Stimulated activated CD4-positive, alpha-beta T cell treated with anti-CD3 and anti-CD28 coated beads, Interleukin-15, amount 100 ng/mL, for 48 hours (primary cell): ENCODE results near the gene FLT1.

Experiments
- DNase-seq, 2 donors: peaks; one replicate each; pipeline ENCODE4 v3.0.0-alpha.2; 2020; ENCODE audit warnings: low read depth in 2 of 2

The FLT1 gene

GRCh38 chr13:28320209-28320608 lies 174.7 kb downstream of the FLT1 start:
- no peak for DNase-seq

- DNase-seq: no peak
Observed at GRCh38 chr13:28319528-28319927, 175.4 kb downstream of the FLT1 start.

GRCh38 chr13:28318496-28318895 lies 176.4 kb downstream of the FLT1 start:
- DNase-seq: no peak

DNA sequence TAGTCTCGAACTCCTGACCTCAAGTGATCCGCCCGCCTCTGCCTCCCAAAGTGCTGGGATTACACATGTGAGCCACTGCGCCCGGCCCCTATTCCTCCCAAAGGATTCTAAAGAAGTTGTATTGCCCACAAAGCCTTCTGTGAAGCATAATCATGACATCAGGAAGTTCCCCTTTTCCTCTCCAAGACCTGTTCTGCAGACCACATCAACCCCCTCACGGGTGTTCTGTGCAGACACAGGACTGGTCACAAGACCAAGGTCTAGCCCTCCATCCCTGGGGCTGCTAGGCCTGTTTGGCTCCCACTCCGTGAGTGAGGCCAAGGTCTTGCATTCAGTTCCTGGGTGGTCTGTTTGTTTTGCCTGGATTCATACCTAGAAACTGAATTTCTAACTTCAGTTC lies 178.1 kb downstream of the FLT1 start:
- DNase-seq: no peak

GRCh38 chr13:28316129-28316528 lies 178.8 kb downstream of the FLT1 start:
- DNase-seq: no peak

DNA sequence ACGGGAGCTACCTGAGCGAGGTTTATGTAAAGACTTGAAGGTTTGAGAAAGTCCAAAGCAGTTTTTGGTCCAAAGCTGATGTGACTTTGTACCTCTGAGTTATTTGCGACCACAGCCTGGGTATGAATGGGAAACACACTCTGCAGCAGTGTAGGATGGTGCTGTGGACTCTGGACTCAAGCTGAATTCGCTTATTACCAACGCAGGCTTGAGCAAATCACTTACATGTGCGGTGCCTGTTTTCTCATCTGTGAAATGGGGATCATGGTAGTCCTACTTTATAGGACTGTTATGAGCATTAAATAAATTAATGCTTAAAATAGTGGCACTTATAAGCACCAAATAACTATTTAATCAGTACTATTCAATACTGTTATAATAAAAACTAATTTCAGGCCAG lies 180.0 kb downstream of the FLT1 start:
- no peak for DNase-seq

- DNase-seq: no peak
Observed at GRCh38 chr13:28313579-28313978, 181.3 kb downstream of the FLT1 start.

- DNase-seq: no peak
Observed at GRCh38 chr13:28306325-28306724, 188.6 kb downstream of the FLT1 start.

DNA sequence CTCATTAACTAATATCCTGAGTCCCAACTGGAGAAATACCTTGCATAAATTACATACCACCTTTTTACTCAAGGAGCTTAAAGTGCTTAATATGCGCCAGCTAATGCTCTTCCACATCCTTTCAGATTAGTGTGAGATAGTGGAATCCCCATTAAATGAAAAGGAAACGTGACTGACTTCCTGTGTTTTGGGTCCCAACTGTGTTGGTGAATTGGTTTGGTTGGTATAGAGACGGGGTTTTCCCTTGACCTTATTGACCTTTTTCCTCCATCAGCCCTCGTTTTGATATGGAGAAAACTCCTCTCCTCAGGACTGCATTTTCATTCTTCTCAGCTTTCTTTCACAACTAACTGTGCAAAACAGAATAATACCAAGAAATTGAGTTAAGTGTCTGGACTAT lies 193.1 kb downstream of the FLT1 start:
- DNase-seq: no peak

GRCh38 chr13:28299916-28300315 lies 195.0 kb downstream of the FLT1 start:
- DNase-seq: no peak

- DNase-seq: no peak
Observed at GRCh38 chr13:28297341-28297740, 197.6 kb downstream of the FLT1 start.

DNA sequence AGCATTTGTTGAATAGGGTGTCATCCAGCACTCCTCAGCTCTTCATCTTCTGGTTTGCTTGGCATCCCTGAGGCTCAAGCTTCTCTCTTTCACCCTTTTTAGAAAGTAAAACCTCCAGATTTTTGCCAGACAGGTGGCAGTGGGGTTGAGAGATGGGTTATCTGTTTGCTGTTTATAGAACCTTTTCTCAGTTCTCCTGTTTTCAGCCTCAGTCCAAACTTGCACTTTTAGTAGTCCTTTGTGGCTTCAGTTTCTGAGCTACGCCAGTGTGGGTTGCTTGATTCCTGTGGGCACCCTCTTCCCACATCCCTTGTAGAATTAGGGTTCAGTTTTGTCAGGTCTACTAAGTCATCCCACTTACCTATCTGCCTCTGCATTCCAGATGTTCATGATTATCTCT lies 208.7 kb downstream of the FLT1 start:
- no peak for DNase-seq

DNA sequence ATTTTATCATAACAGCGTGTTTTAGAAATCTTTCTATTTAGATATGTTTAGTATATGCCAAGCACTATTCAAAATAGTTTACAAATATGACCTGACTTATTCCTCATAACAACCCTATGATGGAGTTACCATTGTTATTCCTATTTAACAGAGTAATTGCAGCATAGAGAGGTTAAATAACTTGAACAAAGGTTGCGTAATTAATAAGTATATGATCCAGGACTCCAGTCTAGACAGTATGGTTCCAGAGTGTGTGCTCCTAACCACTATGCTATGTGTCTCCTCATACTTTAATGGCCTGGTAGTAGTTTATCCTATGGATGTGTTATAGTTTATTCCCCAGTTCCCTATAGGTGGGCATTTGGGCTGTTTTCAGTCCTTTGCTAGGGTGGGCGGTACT lies 211.3 kb downstream of the FLT1 start:
- no peak for DNase-seq

DNA sequence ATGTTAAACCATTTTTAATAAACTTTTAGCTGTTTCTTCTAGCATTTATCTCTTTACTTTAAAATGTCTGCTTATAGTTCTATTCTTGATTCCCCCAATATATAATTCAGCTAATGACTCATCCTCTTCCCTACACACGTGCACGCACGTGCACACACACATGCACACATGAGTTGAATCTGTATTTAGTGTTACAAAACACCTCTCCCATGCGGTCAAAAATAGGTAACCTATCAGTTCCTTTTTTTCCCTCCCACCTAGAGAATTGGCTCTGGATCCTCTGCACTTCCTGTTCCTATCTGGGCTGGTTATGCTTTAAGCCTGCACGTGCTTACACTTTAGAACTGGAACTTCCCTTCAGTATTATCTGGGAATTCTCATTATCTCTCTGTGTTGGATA lies 212.5 kb downstream of the FLT1 start:
- no peak for DNase-seq

GRCh38 chr13:28273919-28274318 lies 221.0 kb downstream of the FLT1 start:
- no peak for DNase-seq

GRCh38 chr13:28271056-28271840 lies 223.7 kb downstream of the FLT1 start:
- no peak for DNase-seq

DNA sequence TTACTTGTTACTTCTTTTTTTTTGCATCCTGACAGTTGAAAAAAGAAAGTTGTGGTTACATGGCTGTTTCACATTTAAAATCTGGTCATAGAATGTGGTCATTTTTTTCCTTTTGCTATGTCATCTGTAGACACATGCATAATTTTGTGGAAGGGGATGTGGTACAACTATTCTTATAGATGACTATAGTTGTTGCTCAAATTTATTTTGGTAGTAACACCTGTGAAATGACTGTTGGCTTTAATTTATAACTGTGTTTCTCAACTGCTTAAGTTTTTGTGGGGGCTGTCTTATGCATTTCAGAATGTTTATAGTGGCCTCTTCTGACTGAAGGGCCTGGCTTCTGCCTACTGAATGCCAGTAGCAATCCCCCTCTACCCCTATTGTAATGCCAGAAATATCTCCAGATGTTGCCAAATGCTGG lies 226.1 kb downstream of the FLT1 start:
- DNase-seq: no peak

DNA sequence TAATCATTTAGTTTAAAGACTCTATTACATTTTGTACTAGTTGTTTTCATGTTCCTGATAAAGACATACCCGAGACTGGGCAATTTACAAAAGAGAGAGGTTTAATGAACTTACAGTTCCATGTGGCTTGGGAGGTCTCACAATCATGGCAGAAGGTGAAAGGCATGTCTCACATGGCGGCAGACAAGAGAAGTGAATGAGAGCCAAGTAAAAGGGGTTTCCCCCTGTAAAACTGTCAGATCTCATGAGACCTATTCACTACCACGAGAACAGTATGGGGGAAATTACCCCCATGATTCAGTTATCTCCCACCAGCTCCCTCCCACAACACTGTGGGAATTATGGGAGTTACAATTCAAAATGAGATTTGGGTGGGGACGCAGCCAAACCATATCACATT lies 227.4 kb downstream of the FLT1 start:
- DNase-seq: no peak

- DNase-seq: no peak
Observed at GRCh38 chr13:28258417-28258816, 236.5 kb downstream of the FLT1 start.

DNA sequence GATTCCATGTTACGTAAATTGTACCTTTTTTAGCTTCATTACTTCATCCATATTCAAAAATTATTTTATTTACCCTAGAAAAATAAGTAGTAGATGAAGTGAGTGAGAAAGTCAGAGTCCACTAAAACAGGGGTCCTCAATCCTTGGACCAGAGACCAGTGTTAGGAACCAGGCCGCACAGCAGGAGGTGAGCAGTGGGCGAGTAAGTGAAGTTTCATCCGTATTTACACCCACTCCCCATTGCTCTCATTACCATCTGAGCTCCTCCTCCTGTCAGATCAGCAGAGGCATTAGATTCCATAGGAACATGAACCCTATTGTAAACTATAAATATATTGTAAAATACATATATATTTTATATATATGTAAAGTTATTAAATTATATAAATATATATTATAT lies 237.6 kb downstream of the FLT1 start:
- DNase-seq: no peak

GRCh38 chr13:28252547-28252946 lies 242.4 kb downstream of the FLT1 start:
- DNase-seq: no peak

DNA sequence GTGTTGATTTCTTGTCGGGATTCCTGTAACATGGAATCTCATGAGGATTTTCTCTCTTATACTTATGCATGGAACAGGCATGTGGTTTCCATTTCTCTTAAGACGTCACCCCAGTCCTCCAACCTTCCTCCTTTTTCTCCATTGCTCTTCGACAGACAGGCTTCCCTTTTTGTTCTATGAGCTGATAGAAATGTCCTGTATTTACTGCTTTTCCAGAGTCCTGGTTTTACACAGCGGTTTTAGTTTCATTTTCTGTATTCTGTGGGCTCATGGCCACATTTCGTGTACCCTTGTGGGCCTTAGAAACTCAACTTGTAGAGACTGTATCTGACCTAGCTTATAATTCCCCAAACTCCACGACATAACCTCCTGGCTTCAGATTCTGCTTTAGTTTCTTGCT lies 243.5 kb downstream of the FLT1 start:
- no peak for DNase-seq

- no peak for DNase-seq
Observed at GRCh38 chr13:28250542-28250941, 244.4 kb downstream of the FLT1 start.
